Tongue (tissue), 2 donors: ENCODE results near the gene RSPH6A. TPM values are rescaled to one million over a fixed set of nuclear protein-coding genes. Genes with fewer than 3 reads are reported as not detected.

ENCODE experiments used
- DNase-seq: peaks from one replicate; pipeline ENCODE4 v3.0.0-alpha.2; 2015
- total RNA-seq: library from RNA; depleted of rRNA; stranded (reverse); fragments of >200 nt; gene quantifications from one replicate; pipeline ENCODE4 v1.2.3, GENCODE V29; 2014

Gene RSPH6A
- total RNA-seq, 1 donor from 2014 or later: not detected

GRCh38 chr19:45780146-45780447 is 35.0 kb downstream of the RSPH6A start:
- no peak for DNase-seq

- peak; percentile 84 for DNase-seq
Observed at GRCh38 chr19:45779231-45780145, 35.6 kb downstream of the RSPH6A start.

- no peak for DNase-seq
Observed at GRCh38 chr19:45778010-45778661, 37.0 kb downstream of the RSPH6A start.

GRCh38 chr19:45777395-45777961 is 37.6 kb downstream of the RSPH6A start:
- no peak for DNase-seq

GRCh38 chr19:45774765-45775164 is 40.3 kb downstream of the RSPH6A start:
- DNase-seq: no peak

GRCh38 chr19:45773384-45773783 is 41.7 kb downstream of the RSPH6A start:
- no peak for DNase-seq

- no peak for DNase-seq
Observed at GRCh38 chr19:45772912-45773311, 42.2 kb downstream of the RSPH6A start.

GRCh38 chr19:45772130-45772840 is 42.8 kb downstream of the RSPH6A start:
- DNase-seq: no peak

GRCh38 chr19:45771311-45771933 is 43.7 kb downstream of the RSPH6A start:
- DNase-seq: no peak

GRCh38 chr19:45770192-45771101 is 44.7 kb downstream of the RSPH6A start:
- peak; percentile 99 for DNase-seq

GRCh38 chr19:45769821-45770191 is 45.3 kb downstream of the RSPH6A start:
- DNase-seq: peak; percentile 75

GRCh38 chr19:45768984-45769782 is 45.9 kb downstream of the RSPH6A start, which contains the start of gene SIX5:
TSS of gene SIX5 (minus strand) at chr19:45769252. CDS start at chr19:45768844, 408 bp downstream.
- DNase-seq: peak; percentile 99

GRCh38 chr19:45768655-45768983 is 46.5 kb downstream of the RSPH6A start:
- no peak for DNase-seq

GRCh38 chr19:45767881-45768654 is 47.0 kb downstream of the RSPH6A start:
- peak; percentile 80 for DNase-seq

GRCh38 chr19:45767410-45767880 is 47.7 kb downstream of the RSPH6A start:
- DNase-seq: peak; percentile 93

- no peak for DNase-seq
Observed at GRCh38 chr19:45766869-45767346, 48.2 kb downstream of the RSPH6A start.

GRCh38 chr19:45766296-45766868 is 48.7 kb downstream of the RSPH6A start:
- no peak for DNase-seq

- DNase-seq: no peak
Observed at GRCh38 chr19:45765702-45766295, 49.3 kb downstream of the RSPH6A start.
